ENCODE results near the gene NEK11. TPM values are rescaled to one million over a fixed set of nuclear protein-coding genes. Genes with fewer than 3 reads are reported as not detected.

The NEK11 gene
- total RNA-seq, 1 experiment from 2014 or later, result 2.5 TPM

- H2AFZ ChIP-seq (ENCODE audit: low read length), result no peak overlapping the region
- H3K36me3 ChIP-seq (ENCODE audit: insufficient read depth, low read length), result no peaks in the 10 kb centered on the region
- no peaks in the 10 kb centered on the region for H3K9me3 ChIP-seq (ENCODE audit: low read length)
- no peak for DNase-seq
- H3K79me2 ChIP-seq (ENCODE audit: low read length), result no peaks in the 10 kb centered on the region
- no peaks in the 10 kb centered on the region for H3K9me2 ChIP-seq (replicated peaks; ENCODE audit: insufficient read depth, low read length)
- H3K9ac ChIP-seq (ENCODE audit: low read length), result no peak overlapping the region
- H3K4me2 ChIP-seq (ENCODE audit: low read depth, low read length, poor library complexity, severe bottlenecking), result no peak overlapping the region
- no peak overlapping the region for H3K4me3 ChIP-seq (ENCODE audit: low read length)
- no peaks in the 10 kb centered on the region for H3K27me3 ChIP-seq (ENCODE audit: low read length)
- no peak overlapping the region for H3K27ac ChIP-seq (ENCODE audit: low read length)
- no peaks in the 10 kb centered on the region for H4K20me1 ChIP-seq (ENCODE audit: insufficient read depth, low read depth, low read length)
- H3K4me1 ChIP-seq (ENCODE audit: low read length), result no peaks in the 10 kb centered on the region
Observed at GRCh38 chr3:131282967-131283366, 256.3 kb downstream of the NEK11 start.

GRCh38 chr3:131283862-131284261, 257.2 kb downstream of the NEK11 start:
- Histone ChIP-seq H3K79me2 (ENCODE audit: low read length) (no peaks in the 10 kb centered on the region), H3K4me3 (ENCODE audit: low read length) (no peak overlapping the region), H3K4me2 (ENCODE audit: low read depth, low read length, poor library complexity, severe bottlenecking) (no peak overlapping the region), H3K9me3 (ENCODE audit: low read length) (no peaks in the 10 kb centered on the region), H4K20me1 (ENCODE audit: insufficient read depth, low read depth, low read length) (no peaks in the 10 kb centered on the region), H3K9ac (ENCODE audit: low read length) (no peak overlapping the region), H3K4me1 (ENCODE audit: low read length) (no peaks in the 10 kb centered on the region), H3K27me3 (ENCODE audit: low read length) (no peaks in the 10 kb centered on the region), H2AFZ (ENCODE audit: low read length) (no peak overlapping the region), H3K36me3 (ENCODE audit: insufficient read depth, low read length) (no peaks in the 10 kb centered on the region), H3K9me2 (replicated peaks; ENCODE audit: insufficient read depth, low read length) (no peaks in the 10 kb centered on the region), H3K27ac (ENCODE audit: low read length) (no peak overlapping the region)
- no peak for DNase-seq

GRCh38 chr3:131284302-131284701, 257.6 kb downstream of the NEK11 start:
- Histone ChIP-seq H3K4me3 (ENCODE audit: low read length) (no peak overlapping the region), H3K79me2 (ENCODE audit: low read length) (no peaks in the 10 kb centered on the region), H3K4me2 (ENCODE audit: low read depth, low read length, poor library complexity, severe bottlenecking) (no peak overlapping the region), H2AFZ (ENCODE audit: low read length) (no peak overlapping the region), H3K9me3 (ENCODE audit: low read length) (no peaks in the 10 kb centered on the region), H4K20me1 (ENCODE audit: insufficient read depth, low read depth, low read length) (no peaks in the 10 kb centered on the region), H3K4me1 (ENCODE audit: low read length) (no peaks in the 10 kb centered on the region), H3K27me3 (ENCODE audit: low read length) (no peaks in the 10 kb centered on the region), H3K9ac (ENCODE audit: low read length) (no peak overlapping the region), H3K36me3 (ENCODE audit: insufficient read depth, low read length) (no peaks in the 10 kb centered on the region), H3K27ac (ENCODE audit: low read length) (no peak overlapping the region), H3K9me2 (replicated peaks; ENCODE audit: insufficient read depth, low read length) (no peaks in the 10 kb centered on the region)
- no peak for DNase-seq

GRCh38 chr3:131285456-131285855, 258.8 kb downstream of the NEK11 start:
- H3K27me3 ChIP-seq (ENCODE audit: low read length), result no peaks in the 10 kb centered on the region
- H3K4me1 ChIP-seq (ENCODE audit: low read length), result no peaks in the 10 kb centered on the region
- no peaks in the 10 kb centered on the region for H3K79me2 ChIP-seq (ENCODE audit: low read length)
- H2AFZ ChIP-seq (ENCODE audit: low read length), result no peak overlapping the region
- H3K9me3 ChIP-seq (ENCODE audit: low read length), result no peaks in the 10 kb centered on the region
- H3K36me3 ChIP-seq (ENCODE audit: insufficient read depth, low read length), result no peaks in the 10 kb centered on the region
- H3K9ac ChIP-seq (ENCODE audit: low read length), result no peak overlapping the region
- H3K27ac ChIP-seq (ENCODE audit: low read length), result no peak overlapping the region
- no peaks in the 10 kb centered on the region for H3K9me2 ChIP-seq (replicated peaks; ENCODE audit: insufficient read depth, low read length)
- H4K20me1 ChIP-seq (ENCODE audit: insufficient read depth, low read depth, low read length), result no peaks in the 10 kb centered on the region
- no peak overlapping the region for H3K4me2 ChIP-seq (ENCODE audit: low read depth, low read length, poor library complexity, severe bottlenecking)
- no peak overlapping the region for H3K4me3 ChIP-seq (ENCODE audit: low read length)
- no peak for DNase-seq

- no peaks in the 10 kb centered on the region for H4K20me1 ChIP-seq (ENCODE audit: insufficient read depth, low read depth, low read length)
- H3K79me2 ChIP-seq (ENCODE audit: low read length), result no peaks in the 10 kb centered on the region
- no peaks in the 10 kb centered on the region for H3K9me2 ChIP-seq (replicated peaks; ENCODE audit: insufficient read depth, low read length)
- H3K4me1 ChIP-seq (ENCODE audit: low read length), result no peaks in the 10 kb centered on the region
- no peak overlapping the region for H3K27ac ChIP-seq (ENCODE audit: low read length)
- H3K9ac ChIP-seq (ENCODE audit: low read length), result no peak overlapping the region
- H2AFZ ChIP-seq (ENCODE audit: low read length), result no peak overlapping the region
- no peak for DNase-seq
- no peak overlapping the region for H3K4me3 ChIP-seq (ENCODE audit: low read length)
- H3K36me3 ChIP-seq (ENCODE audit: insufficient read depth, low read length), result no peaks in the 10 kb centered on the region
- H3K27me3 ChIP-seq (ENCODE audit: low read length), result no peaks in the 10 kb centered on the region
- H3K9me3 ChIP-seq (ENCODE audit: low read length), result no peaks in the 10 kb centered on the region
- no peak overlapping the region for H3K4me2 ChIP-seq (ENCODE audit: low read depth, low read length, poor library complexity, severe bottlenecking)
Observed at GRCh38 chr3:131299836-131300235, 273.2 kb downstream of the NEK11 start.

GRCh38 chr3:131303848-131304247, 277.2 kb downstream of the NEK11 start:
- no peak overlapping the region for H3K9ac ChIP-seq (ENCODE audit: low read length)
- H3K27me3 ChIP-seq (ENCODE audit: low read length), result no peaks in the 10 kb centered on the region
- no peak for DNase-seq
- no peak overlapping the region for H3K27ac ChIP-seq (ENCODE audit: low read length)
- no peaks in the 10 kb centered on the region for H3K9me3 ChIP-seq (ENCODE audit: low read length)
- no peaks in the 10 kb centered on the region for H3K9me2 ChIP-seq (replicated peaks; ENCODE audit: insufficient read depth, low read length)
- H3K4me1 ChIP-seq (ENCODE audit: low read length), result no peaks in the 10 kb centered on the region
- H2AFZ ChIP-seq (ENCODE audit: low read length), result no peak overlapping the region
- no peak overlapping the region for H3K4me2 ChIP-seq (ENCODE audit: low read depth, low read length, poor library complexity, severe bottlenecking)
- H3K4me3 ChIP-seq (ENCODE audit: low read length), result no peak overlapping the region
- no peaks in the 10 kb centered on the region for H3K79me2 ChIP-seq (ENCODE audit: low read length)
- no peaks in the 10 kb centered on the region for H3K36me3 ChIP-seq (ENCODE audit: insufficient read depth, low read length)
- H4K20me1 ChIP-seq (ENCODE audit: insufficient read depth, low read depth, low read length), result no peaks in the 10 kb centered on the region

GRCh38 chr3:131304890-131305289, 278.2 kb downstream of the NEK11 start:
- H3K27me3 ChIP-seq (ENCODE audit: low read length), result no peaks in the 10 kb centered on the region

GRCh38 chr3:131306242-131306641, 279.6 kb downstream of the NEK11 start:
- no peak overlapping the region for H3K4me2 ChIP-seq (ENCODE audit: low read depth, low read length, poor library complexity, severe bottlenecking)
- H3K9ac ChIP-seq (ENCODE audit: low read length), result no peak overlapping the region
- H3K79me2 ChIP-seq (ENCODE audit: low read length), result no peaks in the 10 kb centered on the region
- H3K4me3 ChIP-seq (ENCODE audit: low read length), result no peak overlapping the region
- H3K9me3 ChIP-seq (ENCODE audit: low read length), result no peaks in the 10 kb centered on the region
- no peak for DNase-seq
- H3K36me3 ChIP-seq (ENCODE audit: insufficient read depth, low read length), result no peaks in the 10 kb centered on the region
- H3K9me2 ChIP-seq (replicated peaks; ENCODE audit: insufficient read depth, low read length), result no peaks in the 10 kb centered on the region
- no peak overlapping the region for H2AFZ ChIP-seq (ENCODE audit: low read length)
- no peaks in the 10 kb centered on the region for H4K20me1 ChIP-seq (ENCODE audit: insufficient read depth, low read depth, low read length)
- H3K27ac ChIP-seq (ENCODE audit: low read length), result no peak overlapping the region
- no peaks in the 10 kb centered on the region for H3K4me1 ChIP-seq (ENCODE audit: low read length)
- H3K27me3 ChIP-seq (ENCODE audit: low read length), result no peaks in the 10 kb centered on the region

More at GRCh38 chr3:131304890-131305289, 278.2 kb downstream of the NEK11 start:
- no peaks in the 10 kb centered on the region for H3K36me3 ChIP-seq (ENCODE audit: insufficient read depth, low read length)
- no peaks in the 10 kb centered on the region for H3K4me1 ChIP-seq (ENCODE audit: low read length)
- no peak for DNase-seq
- no peak overlapping the region for H2AFZ ChIP-seq (ENCODE audit: low read length)
- no peaks in the 10 kb centered on the region for H3K9me3 ChIP-seq (ENCODE audit: low read length)
- no peak overlapping the region for H3K27ac ChIP-seq (ENCODE audit: low read length)
- no peaks in the 10 kb centered on the region for H3K79me2 ChIP-seq (ENCODE audit: low read length)
- no peak overlapping the region for H3K4me2 ChIP-seq (ENCODE audit: low read depth, low read length, poor library complexity, severe bottlenecking)
- H3K9ac ChIP-seq (ENCODE audit: low read length), result no peak overlapping the region
- H3K9me2 ChIP-seq (replicated peaks; ENCODE audit: insufficient read depth, low read length), result no peaks in the 10 kb centered on the region
- H4K20me1 ChIP-seq (ENCODE audit: insufficient read depth, low read depth, low read length), result no peaks in the 10 kb centered on the region
- no peak overlapping the region for H3K4me3 ChIP-seq (ENCODE audit: low read length)

- Histone ChIP-seq H3K79me2 (ENCODE audit: low read length) (no peaks in the 10 kb centered on the region), H3K27ac (ENCODE audit: low read length) (no peak overlapping the region), H3K4me2 (ENCODE audit: low read depth, low read length, poor library complexity, severe bottlenecking) (no peak overlapping the region), H3K4me3 (ENCODE audit: low read length) (no peak overlapping the region), H3K36me3 (ENCODE audit: insufficient read depth, low read length) (no peaks in the 10 kb centered on the region), H3K9ac (ENCODE audit: low read length) (no peak overlapping the region), H4K20me1 (ENCODE audit: insufficient read depth, low read depth, low read length) (no peaks in the 10 kb centered on the region), H3K9me3 (ENCODE audit: low read length) (no peaks in the 10 kb centered on the region), H3K4me1 (ENCODE audit: low read length) (no peaks in the 10 kb centered on the region), H2AFZ (ENCODE audit: low read length) (no peak overlapping the region), H3K9me2 (replicated peaks; ENCODE audit: insufficient read depth, low read length) (no peaks in the 10 kb centered on the region), H3K27me3 (ENCODE audit: low read length) (no peaks in the 10 kb centered on the region)
- DNase-seq, result no peak
Observed at GRCh38 chr3:131314318-131314717, 287.6 kb downstream of the NEK11 start.
